Measurements from ENCODE around the gene AIF1.

DNA sequence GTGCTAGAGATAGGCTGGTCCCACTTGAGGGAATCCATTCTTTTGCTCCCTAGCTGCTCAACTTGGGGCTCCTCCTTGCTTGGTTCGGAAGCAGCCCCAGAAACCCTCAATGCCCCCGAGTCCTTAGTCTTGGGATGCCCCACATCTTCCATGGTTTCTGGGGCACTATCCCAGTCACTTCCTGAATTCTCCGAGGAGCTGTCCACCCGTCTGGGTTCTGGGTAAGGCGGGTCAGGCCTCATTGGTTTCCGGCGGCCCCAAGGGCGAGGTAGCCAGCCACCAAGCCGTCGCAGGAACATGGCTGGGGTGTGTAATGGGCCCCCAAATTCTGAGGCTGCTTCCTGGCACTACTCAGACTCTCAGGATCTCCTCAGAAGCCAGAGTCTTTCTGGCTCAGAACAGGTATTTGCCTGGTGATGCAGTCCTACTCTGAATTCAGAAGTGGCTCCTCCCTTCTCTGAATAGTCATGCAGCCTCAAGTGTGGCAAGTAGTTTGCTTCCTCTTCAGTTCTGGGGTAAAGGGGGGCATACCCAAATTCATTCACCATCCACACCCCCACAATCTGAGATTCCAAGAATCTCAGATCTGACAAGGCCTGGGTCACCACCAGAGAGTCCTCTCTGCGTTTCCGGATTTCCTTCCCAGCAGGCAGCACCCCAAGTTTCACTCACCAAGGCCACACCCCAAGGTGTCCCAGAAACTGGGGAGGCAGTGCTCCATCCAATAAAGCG, 44.8 kb downstream of the AIF1 start:
- TF ChIP-seq ZNF274 (IDR thresholded peaks at IDR 0.05; ENCODE audit: low read depth, low read length) (no peak), SUZ12 (IDR thresholded peaks at IDR 0.05; ENCODE audit: extremely low read depth, insufficient read depth, insufficient read length) (no peak)

Data from NT2/D1 (cell line).